Erythroblast (primary cell): ENCODE measurements around the gene DCAF8.

ENCODE experiments used
- GATA1 ChIP-seq: IDR thresholded peaks from 2 replicates; pipeline ENCODE4 v1.6.1; 2011; ENCODE audit warnings: low read depth, mild to moderate bottlenecking, control low read depth, low read length, moderate library complexity
- POLR2A ChIP-seq: IDR thresholded peaks from 2 replicates; pipeline ENCODE4 v1.6.1; 2011; ENCODE audit warnings: mild to moderate bottlenecking, low read length

- no peak for TF ChIP-seq POLR2A
- TF ChIP-seq GATA1 = no peak
These were observed 22.0 kb upstream of the DCAF8 start for GRCh38 chr1:160284220-160284781.
